PFSK-1 (cell line): ENCODE data around the gene NRROS.

Experiments used
- FOXP2 ChIP-seq: optimal IDR thresholded peaks from 2 replicates; pipeline ENCODE3; 2011; ENCODE audit warnings: borderline replicate concordance, control low read depth, inconsistent platforms; ENCODE audit not compliant: insufficient read depth; ENCODE audit errors: extremely low read length, extremely low read depth
- POLR2AphosphoS5 ChIP-seq: IDR thresholded peaks from 2 replicates; pipeline ENCODE4 v1.6.1; 2012; ENCODE audit warnings: low read depth, mild to moderate bottlenecking, control low read depth, low read length, moderate library complexity
- REST ChIP-seq, 2 experiments: IDR thresholded peaks; 2 replicates each; pipeline versions ENCODE4 v1.6.1 to v1.8.0; 2011 to 2012; ENCODE audit warnings: low read depth in 2 of 2, low read length in 2 of 2, control low read depth in 1 of 2, inconsistent platforms in 1 of 2, mild to moderate bottlenecking in 1 of 2, moderate library complexity in 1 of 2; ENCODE audit not compliant: insufficient read depth in 1 of 2
- SIN3A ChIP-seq: IDR thresholded peaks from 2 replicates; pipeline ENCODE4 v1.6.1; 2012; ENCODE audit warnings: mild to moderate bottlenecking, low read length, moderate library complexity, borderline replicate concordance; ENCODE audit not compliant: insufficient read depth
- TAF1 ChIP-seq: IDR thresholded peaks from 2 replicates; pipeline ENCODE4 v1.6.1; 2012; ENCODE audit warnings: low read length, control low read depth, borderline replicate concordance; ENCODE audit not compliant: insufficient read depth

NRROS gene

GRCh38 chr3:196602673-196603072 lies 36.8 kb upstream of the NRROS start:
- TF ChIP-seq POLR2AphosphoS5 (no peak), REST (IDR thresholded peaks at IDR 0.05; ENCODE audit: insufficient read depth in 1 of 2, low read depth in 2 of 2, low read length in 2 of 2) (no peak), TAF1 (no peak), FOXP2 (no peak), SIN3A (no peak)

GRCh38 chr3:196603683-196604082 lies 35.8 kb upstream of the NRROS start:
- TF ChIP-seq POLR2AphosphoS5 = no peak
- no peak for TF ChIP-seq SIN3A
- TF ChIP-seq REST (IDR thresholded peaks at IDR 0.05; ENCODE audit: insufficient read depth in 1 of 2, low read depth in 2 of 2, low read length in 2 of 2) = no peak
- TF ChIP-seq TAF1 = no peak
- no peak for TF ChIP-seq FOXP2

- TF ChIP-seq FOXP2 = no peak
These were observed 34.9 kb upstream of the NRROS start for GRCh38 chr3:196604548-196604947.

GRCh38 chr3:196608693-196609092 lies 30.8 kb upstream of the NRROS start:
- TF ChIP-seq SIN3A = no peak
- no peak for TF ChIP-seq FOXP2

- no peak for TF ChIP-seq SIN3A
- no peak for TF ChIP-seq FOXP2
- TF ChIP-seq POLR2AphosphoS5 = no peak
These were observed 30.1 kb upstream of the NRROS start for GRCh38 chr3:196609343-196609775.

- TF ChIP-seq REST (IDR thresholded peaks at IDR 0.05; ENCODE audit: insufficient read depth in 1 of 2, low read depth in 2 of 2, low read length in 2 of 2) (no peak), FOXP2 (no peak), POLR2AphosphoS5 (no peak), SIN3A (no peak), TAF1 (no peak)
These were observed 29.5 kb upstream of the NRROS start for GRCh38 chr3:196609805-196610515.
